GM12878 (cell line): ENCODE measurements around the gene ANGPTL2. TPM values are rescaled to one million over a fixed set of nuclear protein-coding genes. Genes with fewer than 3 reads are reported as not detected.

Experiments
- ATAC-seq: fragments of 200-7000 bp; cut with Tn5 transposase; 3 replicates; pipeline ENCODE4 v1.9.1; 2020; ENCODE audit warnings: mild to moderate bottlenecking, moderate library complexity
- BruUV-seq: library from RNA; stranded (reverse); fragments of 400-500 nt; replicated peaks from 2 replicates; lab custom pipeline; 2021; lab: Mats Ljungman, UMichigan
- CTCF ChIA-PET: fragments of 300-600 bp; sonication (Branson Sonifier 250); formaldehyde crosslinking; extraction: SDS; loops from one replicate; lab custom pipeline; 2021; ENCODE audit warnings: inconsistent platforms; lab: Yijun Ruan, JAX
- POLR2A ChIA-PET: fragments of 350-600 bp; formaldehyde crosslinking; extraction: SDS; loops from one replicate; lab custom pipeline; 2021; ENCODE audit warnings: inconsistent platforms; lab: Charles Lee
- RAD21 ChIA-PET: fragments of 300-600 bp; sonication (Branson Sonifier 250); formaldehyde crosslinking; loops from one replicate; lab custom pipeline; 2023; ENCODE audit warnings: antibody characterized with exemption; ENCODE audit not compliant: unreplicated experiment; lab: Charles Lee
- SMC1A ChIA-PET: fragments of 300-600 bp; sonication (Branson Sonifier 250); formaldehyde crosslinking; loops from one replicate; lab custom pipeline; 2023; ENCODE audit not compliant: unreplicated experiment, uncharacterized antibody; lab: Charles Lee
- DNase-seq: peaks from one replicate; pipeline ENCODE4 v3.0.0-alpha.2; 2011; ENCODE audit warnings: low read depth, low spot score
- FAIRE-seq: peaks from 3 replicates; lab custom pipeline; 2011; peaks lifted over from hg19 to GRCh38; lab: Jason Lieb, UNC
- H2AFZ ChIP-seq: 2 replicates; pipeline ENCODE4 v1.6.0; 2011; ENCODE audit warnings: low read depth, low read length, control low read depth; ENCODE audit not compliant: control insufficient read depth
- H3K27ac ChIP-seq: 2 replicates; pipeline ENCODE4 v1.5.1; 2011; ENCODE audit warnings: control low read depth; ENCODE audit not compliant: control insufficient read depth, insufficient read depth
- H3K27me3 ChIP-seq, 2 experiments: replicated peaks in 1 of 2; 2 replicates each; pipeline versions ENCODE4 v1.6.0 to v1.6.1; 2011; ENCODE audit warnings: low read length in 1 of 2; ENCODE audit not compliant: control insufficient read depth in 2 of 2, insufficient read depth in 2 of 2
- H3K36me3 ChIP-seq, 2 experiments: 2 replicates each; pipeline ENCODE4 v1.5.1; 2011; ENCODE audit warnings: low read length in 1 of 2; ENCODE audit not compliant: control insufficient read depth in 2 of 2, insufficient read depth in 2 of 2
- H3K4me1 ChIP-seq: 2 replicates; pipeline ENCODE4 v1.6.1; 2011; ENCODE audit warnings: mild to moderate bottlenecking, low read length, moderate library complexity, mixed read lengths; ENCODE audit not compliant: control insufficient read depth, insufficient read depth
- H3K4me2 ChIP-seq: 2 replicates; pipeline ENCODE4 v1.6.0; 2011; ENCODE audit warnings: control low read depth; ENCODE audit not compliant: control insufficient read depth, insufficient read depth
- H3K4me3 ChIP-seq: fragments of 200-600 bp; sonication (generic); 2 replicates; pipeline ENCODE4 v1.5.1; 2016
- H3K79me2 ChIP-seq: 2 replicates; pipeline ENCODE4 v1.6.0; 2011; ENCODE audit warnings: low read length; ENCODE audit not compliant: control insufficient read depth, insufficient read depth
- H3K9ac ChIP-seq: 2 replicates; pipeline ENCODE4 v1.8.0; 2011; ENCODE audit warnings: low read length, control low read depth, mixed read lengths; ENCODE audit not compliant: control insufficient read depth, insufficient read depth
- H3K9me3 ChIP-seq: replicated peaks from 3 replicates; pipeline ENCODE4 v1.5.1; 2011; ENCODE audit warnings: mild to moderate bottlenecking, low read length; ENCODE audit not compliant: control insufficient read depth, insufficient read depth
- H4K20me1 ChIP-seq: 2 replicates; pipeline ENCODE4 v1.6.0; 2011; ENCODE audit not compliant: control insufficient read depth, insufficient read depth
- CHD1 ChIP-seq: IDR thresholded peaks from 2 replicates; pipeline ENCODE4 v1.6.1; 2012; ENCODE audit warnings: low read depth, low read length, improper control_type of control experiment
- EGR1 ChIP-seq, 2 experiments: IDR thresholded peaks; 1 replicate in 1 of 2; 2 replicates in 1 of 2; pipeline ENCODE4 v1.6.1; 2011 to 2012; ENCODE audit warnings: low read depth in 2 of 2, low read length in 2 of 2, borderline replicate concordance in 1 of 2, mild to moderate bottlenecking in 1 of 2, moderate library complexity in 1 of 2
- MXI1 ChIP-seq: fragments of 150-350 bp; IDR thresholded peaks from 2 replicates; pipeline ENCODE4 v1.6.1; 2011; ENCODE audit warnings: low read depth, mild to moderate bottlenecking, inconsistent platforms, low read length, improper control_type of control experiment
- NFXL1 ChIP-seq: fragments of 450-650 bp; IDR thresholded peaks from 2 replicates; pipeline ENCODE4 v1.6.1; 2017; ENCODE audit warnings: antibody characterized with exemption, mild to moderate bottlenecking, borderline replicate concordance
- NR2C1 ChIP-seq: fragments of 450-650 bp; IDR thresholded peaks from 2 replicates; pipeline ENCODE4 v1.6.1; 2017; ENCODE audit warnings: antibody characterized with exemption, mild to moderate bottlenecking, moderate library complexity
- RCOR1 ChIP-seq: conservative IDR thresholded peaks from 2 replicates; pipeline ENCODE4 v1.6.1; 2012; ENCODE audit warnings: low read depth, low read length, improper control_type of control experiment
- SMAD5 ChIP-seq: IDR thresholded peaks from 2 replicates; pipeline ENCODE4 v1.6.1; 2016; ENCODE audit warnings: antibody characterized with exemption, low read depth
- STAT1 ChIP-seq: fragments of 450-650 bp; conservative IDR thresholded peaks from 2 replicates; pipeline ENCODE4 v1.6.1; 2014; ENCODE audit warnings: antibody characterized with exemption, mild to moderate bottlenecking
- SUZ12 ChIP-seq: fragments of 200-600 bp; sonication (generic); IDR thresholded peaks from one replicate; pipeline ENCODE4 v1.6.1; 2018; ENCODE audit warnings: antibody characterized with exemption, mild to moderate bottlenecking; ENCODE audit not compliant: unreplicated experiment
- whole genome bisulfite sequencing: methylation state at CpG from one replicate; pipeline ENCODE4 v1.1.6; 2016; ENCODE audit warnings: low lambda C conversion rate; ENCODE audit not compliant: insufficient replicate concordance, insufficient coverage; ENCODE audit errors: missing lambda C conversion rate; 5-methylcytosine and 5-hydroxymethylcytosine counted together
- in situ Hi-C: fragments of 300-500 bp; cut with MboI; formaldehyde crosslinking; loops from 9 replicates; pipeline ENCODE4 v1.14.3; 2018; ENCODE audit warnings: mixed read lengths
- intact Hi-C: fragments of 100-400 bp; cut with micrococcal nuclease; formaldehyde crosslinking; loops from one replicate; pipeline ENCODE4 v1.14.2; 2022; ENCODE audit not compliant: unreplicated experiment
- polyA plus RNA-seq, 11 experiments: library from polyadenylated mRNA; depleted of rRNA in 4 of 11; unstranded in 6 of 11; stranded (reverse) in 5 of 11; fragments of >200 nt; fragmentation: Nextera tagmentation in 4 of 11; fragmentation: Illumina TruSeq in 1 of 11; extraction: Ambion mirVana in 4 of 11; extraction: Trizol in 1 of 11; gene quantifications; 1 replicate in 1 of 11; 2 replicates in 10 of 11; pipeline versions ENCODE4 v1.2.1 to v1.2.3, GENCODE V29; 2011 to 2016; ENCODE audit warnings: inconsistent platforms in 2 of 11, missing spikeins in 2 of 11, low read depth in 1 of 11
- total RNA-seq, 4 experiments: library from RNA; depleted of rRNA in 3 of 4; stranded (reverse); fragments of >200 nt in 3 of 4; fragmentation: Illumina TruSeq in 1 of 4; extraction: Trizol in 1 of 4; gene quantifications; 2 replicates each; pipeline versions ENCODE4 v1.2.1 to v1.2.3, GENCODE V29; 2013 to 2021
- TF ChIP-seq, protein P1 (sequence below): fragments of 150-350 bp; IDR thresholded peaks from 2 replicates; pipeline ENCODE4 v1.6.1; 2014; ENCODE audit warnings: mild to moderate bottlenecking, low read depth, low read length
- TF ChIP-seq, protein P2 (sequence below): fragments of 450-650 bp; IDR thresholded peaks from 2 replicates; pipeline ENCODE4 v1.6.1; 2018; ENCODE audit warnings: mild to moderate bottlenecking, low read depth, moderate library complexity; ENCODE audit not compliant: partially characterized antibody
- TF ChIP-seq, protein P3 (sequence below): fragments of 450-650 bp; IDR thresholded peaks from 2 replicates; pipeline ENCODE4 v1.6.1; 2017; ENCODE audit warnings: mild to moderate bottlenecking, moderate library complexity

ANGPTL2 gene
- total and polyA plus RNA-seq, 10 of the 15 experiments (the other 5 are each of a cell fraction or from before 2014, with no cell fraction given): 0.13 to 2.6 (median 0.82) TPM; not detected in 1

DNA sequence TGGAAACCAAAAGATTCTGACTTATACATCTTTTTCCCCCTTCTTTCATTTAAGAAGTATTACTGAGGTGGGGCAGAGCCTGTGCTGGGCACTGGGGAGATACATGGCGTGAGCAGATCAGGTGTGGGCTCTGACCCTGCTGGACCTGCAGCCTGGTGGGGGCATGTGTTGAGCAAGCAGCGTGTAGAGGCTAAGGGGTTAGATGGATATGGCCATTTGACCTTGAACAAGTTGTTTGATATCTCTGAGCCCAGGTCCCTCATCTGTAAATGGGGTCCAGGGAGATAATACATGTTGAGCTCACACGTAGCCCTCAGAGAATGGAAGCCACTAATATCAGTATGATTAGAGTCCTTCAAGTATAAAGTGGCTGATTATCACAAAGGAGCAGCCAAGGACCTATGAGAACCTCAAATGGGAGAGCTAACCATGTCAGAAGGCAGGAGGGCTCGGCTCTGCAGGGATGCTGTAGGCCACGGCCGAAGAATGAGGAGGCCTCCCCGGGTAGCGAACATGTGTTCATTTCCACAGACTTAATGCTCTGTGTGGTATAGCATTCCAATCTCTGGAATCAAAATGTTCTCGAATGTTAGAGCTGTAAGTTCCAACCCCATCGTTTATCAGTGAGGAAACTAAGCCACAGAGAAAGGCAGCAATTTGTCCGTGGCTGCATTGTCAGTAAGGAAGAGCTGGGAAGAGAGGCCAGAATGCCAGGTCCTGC lies 15.4 kb upstream of the ANGPTL2 start:
- H3K9me3 ChIP-seq: no peaks in the 10 kb centered on the region
- intact Hi-C loops: no loop called here
- no peaks in the 10 kb centered on the region for H3K4me1 ChIP-seq
- H3K79me2 ChIP-seq: no peaks in the 10 kb centered on the region
- H3K27ac ChIP-seq: no peak overlapping the region
- no peaks in the 10 kb centered on the region for H4K20me1 ChIP-seq
- DNase-seq (no peak), ATAC-seq (no peak), FAIRE-seq (no peak)
- no peak overlapping the region for H2AFZ ChIP-seq
- ChIA-PET POLR2A (interaction anchor here (0.6 to 2.3 kb wide), 3 partner anchors 9 to 657 kb away, joined by 3 to 5 read pairs (median 4); no protein-coding TSS in a partner anchor), RAD21 (interaction anchor here (1.2 to 1.8 kb wide), 2 partner anchors 16 to 69 kb away, joined by 3 to 5 read pairs; no protein-coding TSS in a partner anchor), CTCF (interaction anchor here (1.1 to 2.5 kb wide), 3 partner anchors 16 to 172 kb away, joined by 3 to 11 read pairs (median 3); no protein-coding TSS in a partner anchor), SMC1A (interaction anchor here (1.3 to 3.0 kb wide), 4 partner anchors 15 to 28 kb away, joined by 3 to 10 read pairs (median 4); no protein-coding TSS in a partner anchor)
- 81% methylated on average over 11 of the region's 11 CpGs for WGBS
- BruUV-seq: no TSS peak
- no peak overlapping the region for H3K9ac ChIP-seq
- H3K4me3 ChIP-seq: no peak overlapping the region
- no peaks in the 10 kb centered on the region for H3K36me3 ChIP-seq
- in situ Hi-C loops: no loop called here
- no peaks in the 10 kb centered on the region for H3K27me3 ChIP-seq
- H3K4me2 ChIP-seq: no peak overlapping the region
- TF ChIP-seq, protein P1, sequence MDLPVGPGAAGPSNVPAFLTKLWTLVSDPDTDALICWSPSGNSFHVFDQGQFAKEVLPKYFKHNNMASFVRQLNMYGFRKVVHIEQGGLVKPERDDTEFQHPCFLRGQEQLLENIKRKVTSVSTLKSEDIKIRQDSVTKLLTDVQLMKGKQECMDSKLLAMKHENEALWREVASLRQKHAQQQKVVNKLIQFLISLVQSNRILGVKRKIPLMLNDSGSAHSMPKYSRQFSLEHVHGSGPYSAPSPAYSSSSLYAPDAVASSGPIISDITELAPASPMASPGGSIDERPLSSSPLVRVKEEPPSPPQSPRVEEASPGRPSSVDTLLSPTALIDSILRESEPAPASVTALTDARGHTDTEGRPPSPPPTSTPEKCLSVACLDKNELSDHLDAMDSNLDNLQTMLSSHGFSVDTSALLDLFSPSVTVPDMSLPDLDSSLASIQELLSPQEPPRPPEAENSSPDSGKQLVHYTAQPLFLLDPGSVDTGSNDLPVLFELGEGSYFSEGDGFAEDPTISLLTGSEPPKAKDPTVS: no peak
- TF ChIP-seq, protein P2, sequence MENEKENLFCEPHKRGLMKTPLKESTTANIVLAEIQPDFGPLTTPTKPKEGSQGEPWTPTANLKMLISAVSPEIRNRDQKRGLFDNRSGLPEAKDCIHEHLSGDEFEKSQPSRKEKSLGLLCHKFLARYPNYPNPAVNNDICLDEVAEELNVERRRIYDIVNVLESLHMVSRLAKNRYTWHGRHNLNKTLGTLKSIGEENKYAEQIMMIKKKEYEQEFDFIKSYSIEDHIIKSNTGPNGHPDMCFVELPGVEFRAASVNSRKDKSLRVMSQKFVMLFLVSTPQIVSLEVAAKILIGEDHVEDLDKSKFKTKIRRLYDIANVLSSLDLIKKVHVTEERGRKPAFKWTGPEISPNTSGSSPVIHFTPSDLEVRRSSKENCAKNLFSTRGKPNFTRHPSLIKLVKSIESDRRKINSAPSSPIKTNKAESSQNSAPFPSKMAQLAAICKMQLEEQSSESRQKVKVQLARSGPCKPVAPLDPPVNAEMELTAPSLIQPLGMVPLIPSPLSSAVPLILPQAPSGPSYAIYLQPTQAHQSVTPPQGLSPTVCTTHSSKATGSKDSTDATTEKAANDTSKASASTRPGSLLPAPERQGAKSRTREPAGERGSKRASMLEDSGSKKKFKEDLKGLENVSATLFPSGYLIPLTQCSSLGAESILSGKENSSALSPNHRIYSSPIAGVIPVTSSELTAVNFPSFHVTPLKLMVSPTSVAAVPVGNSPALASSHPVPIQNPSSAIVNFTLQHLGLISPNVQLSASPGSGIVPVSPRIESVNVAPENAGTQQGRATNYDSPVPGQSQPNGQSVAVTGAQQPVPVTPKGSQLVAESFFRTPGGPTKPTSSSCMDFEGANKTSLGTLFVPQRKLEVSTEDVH: no peak
- TF ChIP-seq MXI1 (no peak), RCOR1 (no peak), SUZ12 (no peak), STAT1 (no peak), SMAD5 (no peak), EGR1 (IDR thresholded peaks at IDR 0.05; ENCODE audit: borderline replicate concordance in 1 of 2, low read depth in 2 of 2, low read length in 2 of 2) (no peak), NR2C1 (no peak), NFXL1 (no peak), CHD1 (no peak)
- TF ChIP-seq, protein P3, sequence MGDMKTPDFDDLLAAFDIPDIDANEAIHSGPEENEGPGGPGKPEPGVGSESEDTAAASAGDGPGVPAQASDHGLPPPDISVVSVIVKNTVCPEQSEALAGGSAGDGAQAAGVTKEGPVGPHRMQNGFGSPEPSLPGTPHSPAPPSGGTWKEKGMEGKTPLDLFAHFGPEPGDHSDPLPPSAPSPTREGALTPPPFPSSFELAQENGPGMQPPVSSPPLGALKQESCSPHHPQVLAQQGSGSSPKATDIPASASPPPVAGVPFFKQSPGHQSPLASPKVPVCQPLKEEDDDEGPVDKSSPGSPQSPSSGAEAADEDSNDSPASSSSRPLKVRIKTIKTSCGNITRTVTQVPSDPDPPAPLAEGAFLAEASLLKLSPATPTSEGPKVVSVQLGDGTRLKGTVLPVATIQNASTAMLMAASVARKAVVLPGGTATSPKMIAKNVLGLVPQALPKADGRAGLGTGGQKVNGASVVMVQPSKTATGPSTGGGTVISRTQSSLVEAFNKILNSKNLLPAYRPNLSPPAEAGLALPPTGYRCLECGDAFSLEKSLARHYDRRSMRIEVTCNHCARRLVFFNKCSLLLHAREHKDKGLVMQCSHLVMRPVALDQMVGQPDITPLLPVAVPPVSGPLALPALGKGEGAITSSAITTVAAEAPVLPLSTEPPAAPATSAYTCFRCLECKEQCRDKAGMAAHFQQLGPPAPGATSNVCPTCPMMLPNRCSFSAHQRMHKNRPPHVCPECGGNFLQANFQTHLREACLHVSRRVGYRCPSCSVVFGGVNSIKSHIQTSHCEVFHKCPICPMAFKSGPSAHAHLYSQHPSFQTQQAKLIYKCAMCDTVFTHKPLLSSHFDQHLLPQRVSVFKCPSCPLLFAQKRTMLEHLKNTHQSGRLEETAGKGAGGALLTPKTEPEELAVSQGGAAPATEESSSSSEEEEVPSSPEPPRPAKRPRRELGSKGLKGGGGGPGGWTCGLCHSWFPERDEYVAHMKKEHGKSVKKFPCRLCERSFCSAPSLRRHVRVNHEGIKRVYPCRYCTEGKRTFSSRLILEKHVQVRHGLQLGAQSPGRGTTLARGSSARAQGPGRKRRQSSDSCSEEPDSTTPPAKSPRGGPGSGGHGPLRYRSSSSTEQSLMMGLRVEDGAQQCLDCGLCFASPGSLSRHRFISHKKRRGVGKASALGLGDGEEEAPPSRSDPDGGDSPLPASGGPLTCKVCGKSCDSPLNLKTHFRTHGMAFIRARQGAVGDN: no peak
